C4-2B (cell line): ENCODE measurements around the gene NRARP.

Source experiments
- CTCF ChIP-seq: fragments of 450-650 bp; conservative IDR thresholded peaks from 2 replicates; pipeline ENCODE4 v1.5.1; 2017; ENCODE audit warnings: mild to moderate bottlenecking
- ZFX ChIP-seq: fragments of 450-650 bp; IDR thresholded peaks from 2 replicates; pipeline ENCODE4 v1.6.1; 2017

GRCh38 chr9:137305798-137306065, 3.7 kb upstream of the NRARP start:
- TF ChIP-seq CTCF (no peak), ZFX (no peak)
